OCI-LY1 (cell line): ENCODE results near the gene CRYGN.

Experiments
- H2AFZ ChIP-seq: fragments of 200-600 bp; sonication (generic), shearing (Covaris generic); 2 replicates; pipeline ENCODE4 v1.6.0; 2014; ENCODE audit warnings: antibody characterized with exemption, mild to moderate bottlenecking, low read length
- H3F3A ChIP-seq: fragments of 200-600 bp; sonication (generic), shearing (Covaris generic); 2 replicates; pipeline ENCODE4 v1.6.0; 2014; ENCODE audit warnings: mild to moderate bottlenecking, antibody characterized with exemption, low read length, moderate library complexity; ENCODE audit not compliant: insufficient read depth
- H3K27ac ChIP-seq: fragments of 200-600 bp; sonication (generic); 2 replicates; pipeline ENCODE4 v1.5.1; 2014; ENCODE audit warnings: low read length, mixed run types, mild to moderate bottlenecking, low read depth; ENCODE audit not compliant: poor library complexity, severe bottlenecking
- H3K27me3 ChIP-seq: fragments of 200-600 bp; sonication (generic); 2 replicates; pipeline ENCODE4 v1.6.0; 2014; ENCODE audit warnings: antibody characterized with exemption, mild to moderate bottlenecking, low read length, moderate library complexity; ENCODE audit not compliant: insufficient read depth
- H3K36me3 ChIP-seq: fragments of 200-600 bp; sonication (generic); 2 replicates; pipeline ENCODE4 v1.6.1; 2014; ENCODE audit warnings: mild to moderate bottlenecking, antibody characterized with exemption, low read length, moderate library complexity, mixed read lengths; ENCODE audit not compliant: insufficient read depth
- H3K4me1 ChIP-seq: fragments of 200-600 bp; sonication (generic); 2 replicates; pipeline ENCODE4 v1.5.1; 2014; ENCODE audit warnings: mild to moderate bottlenecking, low read length, moderate library complexity; ENCODE audit not compliant: insufficient read depth, severe bottlenecking
- H3K4me2 ChIP-seq: fragments of 200-600 bp; sonication (generic), shearing (Covaris generic); 2 replicates; pipeline ENCODE4 v1.6.1; 2014; ENCODE audit warnings: low read length
- H3K4me3 ChIP-seq: fragments of 200-600 bp; sonication (generic); 2 replicates; pipeline ENCODE4 v1.5.1; 2014; ENCODE audit warnings: low read length, low read depth, mild to moderate bottlenecking, mixed read lengths; ENCODE audit not compliant: poor library complexity, severe bottlenecking
- H3K79me2 ChIP-seq: fragments of 200-600 bp; shearing (Covaris generic); 2 replicates; pipeline ENCODE4 v1.6.1; 2016; ENCODE audit warnings: mixed run types, low read length, mixed read lengths; ENCODE audit not compliant: insufficient read depth
- H3K9ac ChIP-seq: fragments of 200-600 bp; sonication (generic), shearing (Covaris generic); 2 replicates; pipeline ENCODE4 v1.6.1; 2014; ENCODE audit warnings: mild to moderate bottlenecking, low read length, mixed read lengths
- H3K9me2 ChIP-seq: fragments of 200-600 bp; sonication (generic), shearing (Covaris generic); 2 replicates; pipeline ENCODE4 v1.6.1; 2014; ENCODE audit warnings: low read depth, mild to moderate bottlenecking, low read length, mixed read lengths
- H3K9me3 ChIP-seq: fragments of 200-600 bp; shearing (Covaris generic); 2 replicates; pipeline ENCODE4 v1.6.1; 2014; ENCODE audit warnings: low read length, mixed read lengths
- H4K20me1 ChIP-seq: fragments of 200-600 bp; sonication (generic), shearing (Covaris generic); 2 replicates; pipeline ENCODE4 v1.6.0; 2016; ENCODE audit warnings: mild to moderate bottlenecking, low read length; ENCODE audit not compliant: insufficient read depth
- EZH2 ChIP-seq: fragments of 200-600 bp; sonication (generic), shearing (Covaris generic); IDR thresholded peaks from 2 replicates; pipeline ENCODE4 v1.8.0; 2017; ENCODE audit warnings: borderline replicate concordance, mixed run types, mild to moderate bottlenecking, antibody characterized with exemption, low read length, moderate library complexity, mixed read lengths
- TF ChIP-seq, protein P1 (sequence below): fragments of 200-600 bp; sonication (generic), shearing (Covaris generic); IDR thresholded peaks from 2 replicates; pipeline ENCODE4 v1.5.1; 2017; ENCODE audit warnings: mild to moderate bottlenecking, antibody characterized with exemption, low read length, moderate library complexity, mixed read lengths

Gene CRYGN

DNA sequence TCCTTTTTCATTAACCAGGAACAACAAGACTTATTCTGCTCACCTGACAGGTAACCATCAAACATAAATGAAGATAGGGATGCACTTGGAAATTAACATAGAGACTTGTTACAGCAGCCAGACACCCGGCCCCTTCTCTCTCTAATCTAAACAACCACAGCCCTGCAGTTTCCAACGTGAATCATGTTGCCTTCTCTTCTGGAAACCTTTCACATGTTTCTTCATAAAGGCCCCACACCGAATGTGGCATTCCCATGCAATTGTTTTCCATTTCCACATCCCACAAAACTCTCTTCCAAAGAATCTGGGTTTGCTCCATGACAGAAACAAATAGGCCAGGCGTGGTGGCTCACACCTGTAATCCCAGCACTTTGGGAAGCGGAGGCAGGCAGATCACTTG is 15.1 kb downstream of the CRYGN start:
- Histone ChIP-seq H4K20me1 (no peaks in the 10 kb centered on the region), H3K4me1 (peaks cover 8% of the 10 kb centered on the region), H3K9me2 (no peaks in the 10 kb centered on the region), H3K4me3 (no peak overlapping the region), H3K9ac (no peak overlapping the region), H3K79me2 (no peaks in the 10 kb centered on the region), H3K4me2 (no peak overlapping the region), H3K36me3 (no peaks in the 10 kb centered on the region; the same call in 1 of the 2 replicates), H3F3A (no peaks in the 10 kb centered on the region), H3K27ac (no peak overlapping the region), H3K9me3 (peaks cover 7% of the 10 kb centered on the region), H2AFZ (no peak overlapping the region), H3K27me3 (peaks cover 27% of the 10 kb centered on the region; the same call in 1 of the 2 replicates)
- no peak for TF ChIP-seq EZH2
- TF ChIP-seq, protein P1, sequence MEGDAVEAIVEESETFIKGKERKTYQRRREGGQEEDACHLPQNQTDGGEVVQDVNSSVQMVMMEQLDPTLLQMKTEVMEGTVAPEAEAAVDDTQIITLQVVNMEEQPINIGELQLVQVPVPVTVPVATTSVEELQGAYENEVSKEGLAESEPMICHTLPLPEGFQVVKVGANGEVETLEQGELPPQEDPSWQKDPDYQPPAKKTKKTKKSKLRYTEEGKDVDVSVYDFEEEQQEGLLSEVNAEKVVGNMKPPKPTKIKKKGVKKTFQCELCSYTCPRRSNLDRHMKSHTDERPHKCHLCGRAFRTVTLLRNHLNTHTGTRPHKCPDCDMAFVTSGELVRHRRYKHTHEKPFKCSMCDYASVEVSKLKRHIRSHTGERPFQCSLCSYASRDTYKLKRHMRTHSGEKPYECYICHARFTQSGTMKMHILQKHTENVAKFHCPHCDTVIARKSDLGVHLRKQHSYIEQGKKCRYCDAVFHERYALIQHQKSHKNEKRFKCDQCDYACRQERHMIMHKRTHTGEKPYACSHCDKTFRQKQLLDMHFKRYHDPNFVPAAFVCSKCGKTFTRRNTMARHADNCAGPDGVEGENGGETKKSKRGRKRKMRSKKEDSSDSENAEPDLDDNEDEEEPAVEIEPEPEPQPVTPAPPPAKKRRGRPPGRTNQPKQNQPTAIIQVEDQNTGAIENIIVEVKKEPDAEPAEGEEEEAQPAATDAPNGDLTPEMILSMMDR = no peak

DNA sequence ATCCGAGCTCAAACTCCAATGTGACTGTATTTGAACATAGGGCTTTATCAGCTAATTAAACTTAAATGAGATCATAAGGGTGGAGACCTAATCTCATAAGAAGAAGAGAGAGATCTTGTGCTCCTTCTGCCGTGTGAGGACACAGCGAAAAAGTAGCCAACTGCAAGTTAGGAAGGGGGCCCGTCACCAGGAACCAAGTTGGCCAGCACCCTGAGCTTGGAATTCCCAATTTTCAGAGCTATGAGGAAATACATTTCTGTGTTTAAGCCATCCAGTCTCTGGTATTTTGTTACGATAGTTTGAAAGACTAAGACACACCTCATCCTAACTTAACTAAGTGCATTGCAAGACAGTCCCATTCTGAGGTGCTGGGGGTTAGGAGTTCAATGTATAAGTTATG is 16.0 kb downstream of the CRYGN start:
- Histone ChIP-seq H2AFZ (no peak overlapping the region), H3K4me3 (no peak overlapping the region), H3K79me2 (no peaks in the 10 kb centered on the region), H3K27ac (no peak overlapping the region), H3K4me2 (no peak overlapping the region), H4K20me1 (no peaks in the 10 kb centered on the region), H3K9ac (no peak overlapping the region), H3K27me3 (peaks cover 27% of the 10 kb centered on the region; the same call in 1 of the 2 replicates), H3K9me3 (peaks cover 11% of the 10 kb centered on the region), H3F3A (no peaks in the 10 kb centered on the region), H3K9me2 (no peaks in the 10 kb centered on the region), H3K4me1 (no peaks in the 10 kb centered on the region), H3K36me3 (no peaks in the 10 kb centered on the region; the same call in 1 of the 2 replicates)
- no peak for TF ChIP-seq EZH2
- TF ChIP-seq, protein P1 = no peak

DNA sequence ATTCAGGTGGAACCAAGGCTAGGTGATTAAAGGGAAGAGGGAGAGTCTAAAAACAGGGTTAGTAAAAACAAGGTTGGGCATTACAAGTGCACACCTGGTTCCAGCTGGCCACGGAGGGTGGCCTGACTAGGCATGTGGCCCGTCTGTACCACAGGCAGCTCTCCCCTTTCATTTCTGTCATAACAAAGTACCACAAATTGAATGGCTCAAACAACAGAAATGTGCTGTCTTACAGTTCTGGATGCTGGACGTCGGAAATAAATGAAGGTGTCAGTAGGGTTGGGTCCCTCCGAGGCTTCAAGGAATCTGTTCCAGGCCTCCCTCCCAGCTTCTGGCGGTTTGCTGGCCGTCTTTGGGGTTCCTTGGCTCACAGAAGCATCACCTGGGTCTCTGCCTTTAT is 16.7 kb downstream of the CRYGN start:
- H4K20me1 ChIP-seq = no peaks in the 10 kb centered on the region
- H3F3A ChIP-seq = no peaks in the 10 kb centered on the region
- H3K9ac ChIP-seq = no peak overlapping the region
- H3K27me3 ChIP-seq = peaks cover 27% of the 10 kb centered on the region; the same call in 1 of the 2 replicates
- H3K27ac ChIP-seq = no peak overlapping the region
- H3K4me1 ChIP-seq = no peaks in the 10 kb centered on the region
- peaks cover 11% of the 10 kb centered on the region for H3K9me3 ChIP-seq
- H3K36me3 ChIP-seq = no peaks in the 10 kb centered on the region; the same call in 1 of the 2 replicates
- no peaks in the 10 kb centered on the region for H3K79me2 ChIP-seq
- H3K9me2 ChIP-seq = no peaks in the 10 kb centered on the region
- H3K4me2 ChIP-seq = no peak overlapping the region
- no peak for TF ChIP-seq EZH2
- TF ChIP-seq, protein P1 = no peak
- H2AFZ ChIP-seq = no peak overlapping the region
- H3K4me3 ChIP-seq = no peak overlapping the region
